ENCODE data around the gene HMGB4. TPM values are rescaled to one million over a fixed set of nuclear protein-coding genes. Genes with fewer than 3 reads are reported as not detected.

Gene HMGB4
- polyA plus RNA-seq, 2 of the 4 experiments (the other 2 are of a cell fraction) = not detected

DNA sequence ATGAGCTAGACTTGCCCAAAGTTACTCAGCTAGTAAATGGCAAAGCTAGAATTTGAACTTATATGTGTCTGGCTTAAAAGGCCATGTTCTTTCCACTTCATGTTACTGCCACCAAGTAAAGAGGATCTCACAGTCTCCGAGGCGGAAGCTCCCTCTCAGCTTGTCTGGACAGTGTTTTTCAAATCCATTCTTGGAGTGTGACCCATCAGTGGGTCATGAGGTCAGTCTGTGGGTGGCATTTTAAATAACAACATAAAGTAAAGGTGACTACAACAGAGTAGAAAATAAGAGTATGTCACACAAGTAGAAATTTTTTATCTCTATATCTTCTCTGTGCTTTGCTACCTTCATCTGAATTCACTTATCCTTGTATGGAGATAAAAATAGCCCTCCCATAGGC lies 3.2 kb upstream of the HMGB4 start:
- ChIA-PET CTCF (no interaction called here), POLR2A (no interaction called here)
- no peak for DNase-seq (ENCODE audit: low read depth in 1 of 2, low spot score in 1 of 2)
- no peak for ATAC-seq
- Histone ChIP-seq H3K9me3 (no peaks in the 10 kb centered on the region), H3K4me2 (no peak overlapping the region), H3K4me1 (no peaks in the 10 kb centered on the region), H3K4me3 (no peak overlapping the region), H3K27ac (no peak overlapping the region)
- 0% methylated on average over 2 of the region's 2 CpGs for WGBS (ENCODE audit: missing lambda C conversion rate)
- no peak for TF ChIP-seq MAZ (IDR thresholded peaks at IDR 0.05; ENCODE audit: borderline replicate concordance, low read depth, low read length)
- no peak for TF ChIP-seq ZFP36 (IDR thresholded peaks at IDR 0.05; ENCODE audit: borderline replicate concordance, partially characterized antibody)
- TF ChIP-seq RARB (CRISPR knock-in tag; IDR thresholded peaks at IDR 0.05) = no peak
- no peak for TF ChIP-seq SMC3 (IDR thresholded peaks at IDR 0.05)
- no peak for TF ChIP-seq HOXB13 (CRISPR knock-in tag; IDR thresholded peaks at IDR 0.05; ENCODE audit: low read depth)
- TF ChIP-seq, protein P1, sequence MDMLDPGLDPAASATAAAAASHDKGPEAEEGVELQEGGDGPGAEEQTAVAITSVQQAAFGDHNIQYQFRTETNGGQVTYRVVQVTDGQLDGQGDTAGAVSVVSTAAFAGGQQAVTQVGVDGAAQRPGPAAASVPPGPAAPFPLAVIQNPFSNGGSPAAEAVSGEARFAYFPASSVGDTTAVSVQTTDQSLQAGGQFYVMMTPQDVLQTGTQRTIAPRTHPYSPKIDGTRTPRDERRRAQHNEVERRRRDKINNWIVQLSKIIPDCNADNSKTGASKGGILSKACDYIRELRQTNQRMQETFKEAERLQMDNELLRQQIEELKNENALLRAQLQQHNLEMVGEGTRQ (IDR thresholded peaks at IDR 0.05) = no peak
- no peak for TF ChIP-seq MAFK (IDR thresholded peaks at IDR 0.05; ENCODE audit: partially characterized antibody)
- TF ChIP-seq RNF2 (IDR thresholded peaks at IDR 0.05; ENCODE audit: borderline replicate concordance, low read depth) = no peak
- TF ChIP-seq ZC3H11A (IDR thresholded peaks at IDR 0.05) = no peak
- no peak for TF ChIP-seq JUNB (IDR thresholded peaks at IDR 0.05)
- FAIRE-seq = no peak

DNA sequence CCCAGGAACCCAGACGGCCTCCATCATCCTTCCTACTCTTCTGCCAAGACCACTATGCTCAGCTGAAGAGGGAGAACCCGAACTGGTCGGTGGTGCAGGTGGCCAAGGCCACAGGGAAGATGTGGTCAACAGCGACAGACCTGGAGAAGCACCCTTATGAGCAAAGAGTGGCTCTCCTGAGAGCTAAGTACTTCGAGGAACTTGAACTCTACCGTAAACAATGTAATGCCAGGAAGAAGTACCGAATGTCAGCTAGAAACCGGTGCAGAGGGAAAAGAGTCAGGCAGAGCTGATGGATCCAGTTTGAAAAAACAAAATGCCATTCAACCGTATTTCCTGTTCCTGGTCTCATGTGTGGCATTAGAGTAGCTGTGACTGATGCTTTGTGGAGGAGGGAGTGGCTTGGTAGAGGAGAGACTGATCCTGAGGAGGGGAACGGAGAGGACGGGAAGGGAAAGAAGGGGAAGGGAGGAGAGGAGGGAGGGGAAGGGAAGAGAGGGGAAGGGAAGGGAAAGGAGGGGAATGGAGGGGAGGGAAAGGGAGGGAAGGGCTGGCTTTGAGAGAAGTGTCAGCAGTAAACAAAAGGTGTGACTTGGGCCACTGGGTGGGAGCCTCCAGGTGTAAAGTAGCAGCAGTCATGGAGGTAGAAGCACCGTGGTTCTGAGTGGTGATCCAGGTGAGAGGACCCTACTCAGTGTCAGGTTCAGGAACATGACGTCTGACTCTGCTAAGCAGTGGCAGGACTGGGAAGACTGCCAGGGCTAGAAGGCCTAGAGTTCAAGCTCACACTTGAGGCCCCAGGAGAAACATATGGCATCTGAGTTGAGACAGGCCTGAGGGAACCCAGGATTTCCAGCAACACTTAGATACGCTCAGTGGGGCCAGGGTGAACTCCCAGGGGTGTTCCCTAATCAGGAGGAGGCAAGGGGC lies 846 bp downstream of the HMGB4 start:
- TF ChIP-seq NPAS2 (CRISPR knock-in tag; IDR thresholded peaks at IDR 0.05; ENCODE audit: borderline replicate concordance) (no peak), TP53 (CRISPR knock-in tag; IDR thresholded peaks at IDR 0.05) (no peak), JUN (IDR thresholded peaks at IDR 0.05) (no peak), HEYL (CRISPR knock-in tag; IDR thresholded peaks at IDR 0.05) (no peak), SMC3 (IDR thresholded peaks at IDR 0.05) (no peak), BHLHE40 (IDR thresholded peaks at IDR 0.05; ENCODE audit: low read depth, low read length) (no peak), JUNB (IDR thresholded peaks at IDR 0.05) (no peak), ESRRA (IDR thresholded peaks at IDR 0.05; ENCODE audit: borderline replicate concordance, low read length) (no peak), ZFP36 (IDR thresholded peaks at IDR 0.05; ENCODE audit: borderline replicate concordance, partially characterized antibody) (no peak), EHF (CRISPR knock-in tag; IDR thresholded peaks at IDR 0.05) (no peak), ZSCAN20 (CRISPR knock-in tag; IDR thresholded peaks at IDR 0.05) (no peak), CBX2 (IDR thresholded peaks at IDR 0.05; ENCODE audit: borderline replicate concordance, low read depth) (no peak), FOSL2 (IDR thresholded peaks at IDR 0.05) (no peak), FOSL2 (CRISPR knock-in tag; IDR thresholded peaks at IDR 0.05) (no peak), FOXS1 (CRISPR knock-in tag; IDR thresholded peaks at IDR 0.05) (no peak)
- TF ChIP-seq, protein P2, sequence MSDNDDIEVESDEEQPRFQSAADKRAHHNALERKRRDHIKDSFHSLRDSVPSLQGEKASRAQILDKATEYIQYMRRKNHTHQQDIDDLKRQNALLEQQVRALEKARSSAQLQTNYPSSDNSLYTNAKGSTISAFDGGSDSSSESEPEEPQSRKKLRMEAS (IDR thresholded peaks at IDR 0.05) = no peak
- TF ChIP-seq, protein P3, sequence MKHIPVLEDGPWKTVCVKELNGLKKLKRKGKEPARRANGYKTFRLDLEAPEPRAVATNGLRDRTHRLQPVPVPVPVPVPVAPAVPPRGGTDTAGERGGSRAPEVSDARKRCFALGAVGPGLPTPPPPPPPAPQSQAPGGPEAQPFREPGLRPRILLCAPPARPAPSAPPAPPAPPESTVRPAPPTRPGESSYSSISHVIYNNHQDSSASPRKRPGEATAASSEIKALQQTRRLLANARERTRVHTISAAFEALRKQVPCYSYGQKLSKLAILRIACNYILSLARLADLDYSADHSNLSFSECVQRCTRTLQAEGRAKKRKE (CRISPR knock-in tag; IDR thresholded peaks at IDR 0.05; ENCODE audit: low read depth) = no peak
- TF ChIP-seq, protein P4, sequence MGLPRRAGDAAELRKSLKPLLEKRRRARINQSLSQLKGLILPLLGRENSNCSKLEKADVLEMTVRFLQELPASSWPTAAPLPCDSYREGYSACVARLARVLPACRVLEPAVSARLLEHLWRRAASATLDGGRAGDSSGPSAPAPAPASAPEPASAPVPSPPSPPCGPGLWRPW (IDR thresholded peaks at IDR 0.05) = no peak
- TF ChIP-seq, protein P5, sequence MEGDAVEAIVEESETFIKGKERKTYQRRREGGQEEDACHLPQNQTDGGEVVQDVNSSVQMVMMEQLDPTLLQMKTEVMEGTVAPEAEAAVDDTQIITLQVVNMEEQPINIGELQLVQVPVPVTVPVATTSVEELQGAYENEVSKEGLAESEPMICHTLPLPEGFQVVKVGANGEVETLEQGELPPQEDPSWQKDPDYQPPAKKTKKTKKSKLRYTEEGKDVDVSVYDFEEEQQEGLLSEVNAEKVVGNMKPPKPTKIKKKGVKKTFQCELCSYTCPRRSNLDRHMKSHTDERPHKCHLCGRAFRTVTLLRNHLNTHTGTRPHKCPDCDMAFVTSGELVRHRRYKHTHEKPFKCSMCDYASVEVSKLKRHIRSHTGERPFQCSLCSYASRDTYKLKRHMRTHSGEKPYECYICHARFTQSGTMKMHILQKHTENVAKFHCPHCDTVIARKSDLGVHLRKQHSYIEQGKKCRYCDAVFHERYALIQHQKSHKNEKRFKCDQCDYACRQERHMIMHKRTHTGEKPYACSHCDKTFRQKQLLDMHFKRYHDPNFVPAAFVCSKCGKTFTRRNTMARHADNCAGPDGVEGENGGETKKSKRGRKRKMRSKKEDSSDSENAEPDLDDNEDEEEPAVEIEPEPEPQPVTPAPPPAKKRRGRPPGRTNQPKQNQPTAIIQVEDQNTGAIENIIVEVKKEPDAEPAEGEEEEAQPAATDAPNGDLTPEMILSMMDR (IDR thresholded peaks at IDR 0.05) = no peak
- TF ChIP-seq, protein P6, sequence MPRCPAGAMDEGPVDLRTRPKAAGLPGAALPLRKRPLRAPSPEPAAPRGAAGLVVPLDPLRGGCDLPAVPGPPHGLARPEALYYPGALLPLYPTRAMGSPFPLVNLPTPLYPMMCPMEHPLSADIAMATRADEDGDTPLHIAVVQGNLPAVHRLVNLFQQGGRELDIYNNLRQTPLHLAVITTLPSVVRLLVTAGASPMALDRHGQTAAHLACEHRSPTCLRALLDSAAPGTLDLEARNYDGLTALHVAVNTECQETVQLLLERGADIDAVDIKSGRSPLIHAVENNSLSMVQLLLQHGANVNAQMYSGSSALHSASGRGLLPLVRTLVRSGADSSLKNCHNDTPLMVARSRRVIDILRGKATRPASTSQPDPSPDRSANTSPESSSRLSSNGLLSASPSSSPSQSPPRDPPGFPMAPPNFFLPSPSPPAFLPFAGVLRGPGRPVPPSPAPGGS (IDR thresholded peaks at IDR 0.05) = no peak
- Histone ChIP-seq H3K4me2 (no peak overlapping the region), H3K4me3 (no peak overlapping the region), H3K9me3 (no peaks in the 10 kb centered on the region), H3K4me1 (no peaks in the 10 kb centered on the region), H3K27ac (no peak overlapping the region)
- CTCF ChIA-PET = no interaction called here
- POLR2A ChIA-PET = no interaction called here
- FAIRE-seq (no peak), DNase-seq (ENCODE audit: low read depth in 1 of 2, low spot score in 1 of 2) (no peak), ATAC-seq (no peak)
- WGBS (ENCODE audit: missing lambda C conversion rate) = 2% methylated on average over 14 of the region's 14 CpGs

Measured in A549 (cell line).